Stimulated activated CD4-positive, alpha-beta T cell treated with anti-CD3 and anti-CD28 coated beads, Interleukin-1b, Interleukin-23, amount 100 ng/mL, for 1 hour (primary cell): Measurements from ENCODE around the gene CCR9.

Experiments used
- DNase-seq, 2 donors: peaks; one replicate each; pipeline ENCODE4 v3.0.0-alpha.2; 2020; ENCODE audit warnings: low read depth in 2 of 2

The CCR9 gene

GRCh38 chr3:45908761-45909160 is 22.4 kb downstream of the CCR9 start:
- DNase-seq, result no peak

GRCh38 chr3:45909542-45909941 is 23.2 kb downstream of the CCR9 start:
- DNase-seq, result no peak

- DNase-seq, result no peak
These were observed 24.5 kb downstream of the CCR9 start for GRCh38 chr3:45910892-45911291.

- no peak for DNase-seq
These were observed 25.3 kb downstream of the CCR9 start for GRCh38 chr3:45911511-45912226.

GRCh38 chr3:45912435-45912834 is 26.1 kb downstream of the CCR9 start:
- no peak for DNase-seq

GRCh38 chr3:45914362-45915058 is 28.2 kb downstream of the CCR9 start:
- DNase-seq, result no peak

GRCh38 chr3:45915059-45915439 is 28.7 kb downstream of the CCR9 start:
- no peak for DNase-seq

GRCh38 chr3:45915518-45916231 is 29.3 kb downstream of the CCR9 start:
- peak; percentile 37 to 46 for DNase-seq

GRCh38 chr3:45917146-45917898 is 31.0 kb downstream of the CCR9 start:
- no peak for DNase-seq

GRCh38 chr3:45921158-45922038 is 35.1 kb downstream of the CCR9 start:
- no peak for DNase-seq

- no peak for DNase-seq
These were observed 35.6 kb downstream of the CCR9 start for GRCh38 chr3:45922039-45922326.

GRCh38 chr3:45922950-45923590 is 36.7 kb downstream of the CCR9 start:
- no peak for DNase-seq

- no peak for DNase-seq
These were observed 37.4 kb downstream of the CCR9 start for GRCh38 chr3:45923755-45924154.

- DNase-seq, result no peak
These were observed 41.5 kb downstream of the CCR9 start for GRCh38 chr3:45927881-45928280.

GRCh38 chr3:45929042-45929679 is 42.8 kb downstream of the CCR9 start:
- peak; percentile 16 to 53 for DNase-seq

GRCh38 chr3:45931496-45931895 is 45.2 kb downstream of the CCR9 start:
- no peak for DNase-seq

GRCh38 chr3:45932112-45932511 is 45.8 kb downstream of the CCR9 start:
- DNase-seq, result no peak

GRCh38 chr3:45933591-45933990 is 47.2 kb downstream of the CCR9 start:
- no peak for DNase-seq

- DNase-seq, result no peak
These were observed 49.9 kb downstream of the CCR9 start for GRCh38 chr3:45936261-45936660.
